Mesendoderm (in vitro differentiated cells): ENCODE measurements around the gene FRMPD2.

ENCODE experiments used
- DNase-seq: peaks from one replicate; pipeline ENCODE4 v3.0.0; 2013
- H2AK5ac ChIP-seq: 2 replicates; pipeline ENCODE4 v1.6.1; 2013; ENCODE audit warnings: low read length, inconsistent platforms
- H2BK120ac ChIP-seq: 2 replicates; pipeline ENCODE4 v1.6.1; 2013; ENCODE audit warnings: low read depth, mild to moderate bottlenecking, low read length, moderate library complexity, mixed read lengths
- H2BK15ac ChIP-seq: replicated peaks from 2 replicates; pipeline ENCODE4 v1.6.1; 2013; ENCODE audit warnings: low read depth, mild to moderate bottlenecking, moderate library complexity
- H2BK5ac ChIP-seq: 2 replicates; pipeline ENCODE4 v1.6.1; 2013; ENCODE audit warnings: low read length, inconsistent platforms
- H3K18ac ChIP-seq: 2 replicates; pipeline ENCODE4 v1.6.1; 2013; ENCODE audit warnings: mild to moderate bottlenecking, low read length, mixed read lengths
- H3K23ac ChIP-seq: one replicate; pipeline ENCODE4 v1.6.1; 2013; ENCODE audit warnings: low read length
- H3K27ac ChIP-seq: 2 replicates; pipeline ENCODE4 v1.5.1; 2013; ENCODE audit warnings: low read depth, mild to moderate bottlenecking, inconsistent platforms, low read length, moderate library complexity
- H3K27me3 ChIP-seq: 2 replicates; pipeline ENCODE4 v1.6.1; 2013; ENCODE audit warnings: low read length, control low read depth, mild to moderate bottlenecking, inconsistent platforms; ENCODE audit not compliant: insufficient read depth, poor library complexity
- H3K36me3 ChIP-seq: 2 replicates; pipeline ENCODE4 v1.6.1; 2013; ENCODE audit warnings: low read length, inconsistent platforms; ENCODE audit not compliant: control insufficient read depth, insufficient read depth
- H3K4ac ChIP-seq: one replicate; pipeline ENCODE4 v1.6.1; 2013; ENCODE audit warnings: low read depth, mild to moderate bottlenecking, low read length, moderate library complexity
- H3K4me1 ChIP-seq: 2 replicates; pipeline ENCODE4 v1.6.1; 2013; ENCODE audit warnings: low read depth, low read length, inconsistent platforms; ENCODE audit not compliant: control insufficient read depth
- H3K4me2 ChIP-seq: 2 replicates; pipeline ENCODE4 v1.6.1; 2013; ENCODE audit warnings: low read length
- H3K4me3 ChIP-seq: 2 replicates; pipeline ENCODE4 v1.5.1; 2013; ENCODE audit warnings: mild to moderate bottlenecking, low read length
- H3K56ac ChIP-seq: one replicate; pipeline ENCODE4 v1.6.1; 2013; ENCODE audit warnings: low read length
- H3K79me1 ChIP-seq: 2 replicates; pipeline ENCODE4 v1.6.1; 2013; ENCODE audit warnings: low read length, inconsistent platforms
- H3K79me2 ChIP-seq: 2 replicates; pipeline ENCODE4 v1.6.1; 2013; ENCODE audit warnings: mild to moderate bottlenecking, low read length; ENCODE audit not compliant: control insufficient read depth, insufficient read depth
- H3K9ac ChIP-seq: 2 replicates; pipeline ENCODE4 v1.6.1; 2013; ENCODE audit warnings: low read length, inconsistent platforms
- H4K5ac ChIP-seq: one replicate; pipeline ENCODE4 v1.6.1; 2013; ENCODE audit warnings: low read length
- H4K8ac ChIP-seq: one replicate; pipeline ENCODE4 v1.6.1; 2013; ENCODE audit warnings: low read depth, mild to moderate bottlenecking, control low read depth, low read length, moderate library complexity
- WGBS: extraction: QIAGEN DNeasy Blood & Tissue Kit; methylation state at CpG from one replicate; pipeline ENCODE4 v1.1.7; 2013; ENCODE audit warnings: low lambda C conversion rate, missing lambda C conversion rate; ENCODE audit not compliant: insufficient coverage; ENCODE audit errors: extremely low coverage; 5-methylcytosine and 5-hydroxymethylcytosine counted together

Gene FRMPD2

GRCh38 chr10:48239618-48240017 is 34.9 kb downstream of the FRMPD2 start:
- Histone ChIP-seq H4K8ac (no peak overlapping the region), H2BK5ac (no peak overlapping the region), H2BK15ac (no peak overlapping the region), H3K79me2 (no peaks in the 10 kb centered on the region), H3K79me1 (no peaks in the 10 kb centered on the region), H3K23ac (no peak overlapping the region), H3K36me3 (no peaks in the 10 kb centered on the region), H3K4me1 (no peaks in the 10 kb centered on the region), H3K27me3 (no peaks in the 10 kb centered on the region), H3K56ac (no peak overlapping the region), H4K5ac (no peak overlapping the region), H3K9ac (no peak overlapping the region), H3K4ac (no peak overlapping the region), H3K4me3 (no peak overlapping the region), H3K4me2 (no peak overlapping the region), H2AK5ac (no peak overlapping the region), H3K18ac (no peak overlapping the region), H2BK120ac (no peak overlapping the region), H3K27ac (no peak overlapping the region)
- DNase-seq: no peak
- WGBS: no CpG with 5 or more reads among the region's 2 CpGs

GRCh38 chr10:48238826-48239520 is 35.5 kb downstream of the FRMPD2 start:
- H3K27ac ChIP-seq: no peak overlapping the region
- H3K4me3 ChIP-seq: no peak overlapping the region
- H4K8ac ChIP-seq: no peak overlapping the region
- DNase-seq: no peak
- no peak overlapping the region for H3K9ac ChIP-seq
- no peak overlapping the region for H2AK5ac ChIP-seq
- no peak overlapping the region for H3K23ac ChIP-seq
- no peaks in the 10 kb centered on the region for H3K4me1 ChIP-seq
- H2BK15ac ChIP-seq: no peak overlapping the region
- WGBS: no CpG with 5 or more reads among the region's 9 CpGs
- H3K4me2 ChIP-seq: no peak overlapping the region
- H2BK5ac ChIP-seq: no peak overlapping the region
- no peak overlapping the region for H3K4ac ChIP-seq
- H3K79me2 ChIP-seq: no peaks in the 10 kb centered on the region
- H4K5ac ChIP-seq: no peak overlapping the region
- no peak overlapping the region for H3K18ac ChIP-seq
- H3K79me1 ChIP-seq: no peaks in the 10 kb centered on the region
- no peaks in the 10 kb centered on the region for H3K27me3 ChIP-seq
- no peak overlapping the region for H2BK120ac ChIP-seq
- no peaks in the 10 kb centered on the region for H3K36me3 ChIP-seq
- no peak overlapping the region for H3K56ac ChIP-seq

GRCh38 chr10:48237259-48238250 is 36.9 kb downstream of the FRMPD2 start:
- no peak overlapping the region for H2BK5ac ChIP-seq
- H3K23ac ChIP-seq: no peak overlapping the region
- H4K8ac ChIP-seq: no peak overlapping the region
- no peak overlapping the region for H2BK120ac ChIP-seq
- no peak overlapping the region for H2BK15ac ChIP-seq
- H3K9ac ChIP-seq: no peak overlapping the region
- no peak overlapping the region for H3K56ac ChIP-seq
- H3K36me3 ChIP-seq: no peaks in the 10 kb centered on the region
- H3K79me2 ChIP-seq: no peaks in the 10 kb centered on the region
- no peak overlapping the region for H3K18ac ChIP-seq
- no peaks in the 10 kb centered on the region for H3K4me1 ChIP-seq
- H3K4me2 ChIP-seq: no peak overlapping the region
- no peak overlapping the region for H3K27ac ChIP-seq
- H2AK5ac ChIP-seq: no peak overlapping the region
- H3K4me3 ChIP-seq: no peak overlapping the region
- DNase-seq: no peak
- no peaks in the 10 kb centered on the region for H3K79me1 ChIP-seq
- H4K5ac ChIP-seq: no peak overlapping the region
- H3K4ac ChIP-seq: no peak overlapping the region
- no peaks in the 10 kb centered on the region for H3K27me3 ChIP-seq
- WGBS: no CpG with 5 or more reads among the region's 16 CpGs

- Histone ChIP-seq H2BK15ac (no peak overlapping the region), H3K27ac (no peak overlapping the region), H3K4ac (no peak overlapping the region), H4K5ac (no peak overlapping the region), H3K79me1 (no peaks in the 10 kb centered on the region), H3K36me3 (no peaks in the 10 kb centered on the region), H2BK5ac (no peak overlapping the region), H3K18ac (no peak overlapping the region), H3K27me3 (no peaks in the 10 kb centered on the region), H3K79me2 (no peaks in the 10 kb centered on the region), H2BK120ac (no peak overlapping the region), H3K4me1 (no peaks in the 10 kb centered on the region), H3K4me3 (no peak overlapping the region), H4K8ac (no peak overlapping the region), H3K4me2 (no peak overlapping the region), H3K23ac (no peak overlapping the region), H3K9ac (no peak overlapping the region), H2AK5ac (no peak overlapping the region), H3K56ac (no peak overlapping the region)
- no peak for DNase-seq
- WGBS: no CpG with 5 or more reads among the region's 6 CpGs
Measured at GRCh38 chr10:48236199-48236621, 38.3 kb downstream of the FRMPD2 start.

- WGBS: no CpG with 5 or more reads among the region's 4 CpGs
- DNase-seq: no peak
- no peak overlapping the region for H4K8ac ChIP-seq
Measured at GRCh38 chr10:48235501-48235900, 39.0 kb downstream of the FRMPD2 start.

More at GRCh38 chr10:48235501-48235900, 39.0 kb downstream of the FRMPD2 start:
- Histone ChIP-seq H3K4me2 (no peak overlapping the region), H3K18ac (no peak overlapping the region), H3K4me3 (no peak overlapping the region), H2BK15ac (no peak overlapping the region), H3K23ac (no peak overlapping the region), H3K27ac (no peak overlapping the region), H3K4me1 (no peaks in the 10 kb centered on the region), H3K9ac (no peak overlapping the region), H3K79me2 (no peaks in the 10 kb centered on the region), H2BK5ac (no peak overlapping the region), H3K4ac (no peak overlapping the region), H3K79me1 (no peaks in the 10 kb centered on the region), H3K36me3 (no peaks in the 10 kb centered on the region), H3K27me3 (no peaks in the 10 kb centered on the region), H4K5ac (no peak overlapping the region), H2AK5ac (no peak overlapping the region), H3K56ac (no peak overlapping the region), H2BK120ac (no peak overlapping the region)
